Measurements from ENCODE around the gene PCDH11Y.
"Not testable (repeated sequence)": the region's sequence is repeated elsewhere in the genome, so short reads cannot be mapped to it uniquely, and the experiment has no call there.

PCDH11Y gene

GRCh38 chrY:5000057-5000456 is at the start of gene PCDH11Y:
PCDH11Y (plus strand) TSS chrY:5000296; CDS start chrY:5057100, 56,804 bp downstream.
- not testable (repeated sequence) for DNase-seq (ENCODE audit: low read depth)

- DNase-seq (ENCODE audit: low read depth) = not testable (repeated sequence)
These were observed 32.2 kb upstream of the PCDH11Y start for GRCh38 chrY:4967894-4968293.

- not testable (repeated sequence) for DNase-seq (ENCODE audit: low read depth)
These were observed 8.2 kb upstream of the PCDH11Y start for GRCh38 chrY:4991743-4992400.

- not testable (repeated sequence) for DNase-seq (ENCODE audit: low read depth)
These were observed 5.2 kb upstream of the PCDH11Y start for GRCh38 chrY:4994892-4995291.

GRCh38 chrY:5002476-5003184 is 2.5 kb downstream of the PCDH11Y start:
- not testable (repeated sequence) for DNase-seq (ENCODE audit: low read depth)

GRCh38 chrY:5038972-5039523 is 39.0 kb downstream of the PCDH11Y start:
- DNase-seq (ENCODE audit: low read depth) = not testable (repeated sequence)

GRCh38 chrY:5083017-5083416 is 82.9 kb downstream of the PCDH11Y start:
- DNase-seq (ENCODE audit: low read depth) = not testable (repeated sequence)

GRCh38 chrY:5182998-5183397 is 182.9 kb downstream of the PCDH11Y start:
- not testable (repeated sequence) for DNase-seq (ENCODE audit: low read depth)

- DNase-seq (ENCODE audit: low read depth) = not testable (repeated sequence)
These were observed 215.0 kb downstream of the PCDH11Y start for GRCh38 chrY:5215116-5215515.

- DNase-seq (ENCODE audit: low read depth) = not testable (repeated sequence)
These were observed 324.8 kb downstream of the PCDH11Y start for GRCh38 chrY:5324931-5325330.

GRCh38 chrY:5342220-5342619 is 342.1 kb downstream of the PCDH11Y start:
- DNase-seq (ENCODE audit: low read depth) = not testable (repeated sequence)

- not testable (repeated sequence) for DNase-seq (ENCODE audit: low read depth)
These were observed 543.6 kb downstream of the PCDH11Y start for GRCh38 chrY:5543705-5544104.

- not testable (repeated sequence) for DNase-seq (ENCODE audit: low read depth)
These were observed 638.5 kb downstream of the PCDH11Y start for GRCh38 chrY:5638589-5638988.

GRCh38 chrY:5679265-5679664 is 679.2 kb downstream of the PCDH11Y start:
- DNase-seq (ENCODE audit: low read depth) = not testable (repeated sequence)

GRCh38 chrY:5708727-5709126 is 708.6 kb downstream of the PCDH11Y start:
- not testable (repeated sequence) for DNase-seq (ENCODE audit: low read depth)

GRCh38 chrY:5709788-5710381 is 709.8 kb downstream of the PCDH11Y start:
- not testable (repeated sequence) for DNase-seq (ENCODE audit: low read depth)

GRCh38 chrY:5761403-5761802 is 761.3 kb downstream of the PCDH11Y start:
- DNase-seq (ENCODE audit: low read depth) = not testable (repeated sequence)

GRCh38 chrY:5776485-5776884 is 776.4 kb downstream of the PCDH11Y start:
- DNase-seq (ENCODE audit: low read depth) = not testable (repeated sequence)
